ENCODE measurements around the gene AFAP1L1.

Gene AFAP1L1

DNA sequence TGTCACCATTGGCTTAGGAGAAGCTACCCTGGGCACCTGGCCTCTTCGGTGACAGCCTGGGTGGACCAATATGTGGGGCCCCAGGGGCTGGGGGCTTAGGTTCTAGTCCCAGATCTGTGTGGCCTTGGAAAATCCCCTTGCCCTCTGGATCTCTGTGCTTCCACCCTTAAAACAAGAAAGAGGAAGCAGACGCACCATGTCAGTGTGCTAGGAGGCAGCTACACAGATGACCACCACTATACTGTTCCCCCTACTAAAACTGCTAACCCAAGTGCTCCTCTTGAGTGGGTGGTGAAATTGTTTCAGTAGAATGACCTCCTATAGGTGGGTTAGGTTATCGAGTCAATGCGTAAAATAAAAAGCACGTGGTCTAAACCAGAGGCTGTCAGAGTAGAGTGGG is 31.0 kb downstream of the AFAP1L1 start:
- Histone ChIP-seq H4K20me1 (ENCODE audit: insufficient read depth, low read length) (no peaks in the 10 kb centered on the region), H3F3A (ENCODE audit: insufficient read depth, low read length) (no peaks in the 10 kb centered on the region), H3K36me3 (replicated peaks; ENCODE audit: insufficient read depth, low read length) (no peaks in the 10 kb centered on the region), H3K9me3 (replicated peaks; ENCODE audit: insufficient read depth, low read length) (no peaks in the 10 kb centered on the region), H3K27ac (ENCODE audit: low read length) (no peak overlapping the region), H3K4me1 (ENCODE audit: low read length) (no peaks in the 10 kb centered on the region), H2AFZ (ENCODE audit: low read length) (no peak overlapping the region), H3K27me3 (replicated peaks; ENCODE audit: insufficient read depth, low read length) (no peaks in the 10 kb centered on the region), H3K4me2 (ENCODE audit: low read depth, low read length) (no peak overlapping the region), H3K79me2 (ENCODE audit: low read length) (no peaks in the 10 kb centered on the region), H3K9me2 (replicated peaks; ENCODE audit: insufficient read depth, low read length) (no peaks in the 10 kb centered on the region), H3K4me3 (ENCODE audit: low read length) (no peak overlapping the region), H3K9ac (ENCODE audit: low read length) (no peak overlapping the region)
- DNase-seq: no peak
- TF ChIP-seq CTCF (IDR thresholded peaks at IDR 0.05; ENCODE audit: low read length) (no peak), EZH2 (optimal IDR thresholded peaks at IDR 0.05; ENCODE audit: low read depth, low read length) (no peak), EZH2phosphoT487 (IDR thresholded peaks at IDR 0.05; ENCODE audit: low read length) (no peak)

DNA sequence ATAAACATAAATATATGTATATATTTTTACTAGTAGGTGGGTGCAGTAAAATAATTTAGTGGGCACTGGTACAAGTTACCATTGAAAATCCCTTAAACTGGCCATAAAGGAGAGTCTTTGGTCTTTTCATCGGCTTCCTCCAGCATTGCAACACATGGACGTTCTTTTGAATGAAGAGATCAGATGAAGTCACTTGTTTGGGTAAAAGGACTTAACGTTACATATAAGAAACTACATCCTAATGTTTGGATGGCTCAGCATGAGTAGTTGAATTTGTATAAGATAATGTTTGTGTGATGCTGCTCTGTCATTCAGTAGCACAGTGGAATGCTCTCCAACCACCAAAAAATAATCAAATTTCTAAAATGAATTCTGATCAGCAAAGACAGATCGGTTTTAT is 31.6 kb downstream of the AFAP1L1 start:
- no peaks in the 10 kb centered on the region for H3K36me3 ChIP-seq (replicated peaks; ENCODE audit: insufficient read depth, low read length)
- H3K27me3 ChIP-seq (replicated peaks; ENCODE audit: insufficient read depth, low read length): no peaks in the 10 kb centered on the region
- H3K9me3 ChIP-seq (replicated peaks; ENCODE audit: insufficient read depth, low read length): no peaks in the 10 kb centered on the region
- H3K4me2 ChIP-seq (ENCODE audit: low read depth, low read length): no peak overlapping the region
- H3K4me1 ChIP-seq (ENCODE audit: low read length): no peaks in the 10 kb centered on the region
- TF ChIP-seq CTCF (IDR thresholded peaks at IDR 0.05; ENCODE audit: low read length) (no peak), EZH2 (optimal IDR thresholded peaks at IDR 0.05; ENCODE audit: low read depth, low read length) (no peak), EZH2phosphoT487 (IDR thresholded peaks at IDR 0.05; ENCODE audit: low read length) (no peak)
- H4K20me1 ChIP-seq (ENCODE audit: insufficient read depth, low read length): no peaks in the 10 kb centered on the region
- DNase-seq: no peak
- H3K9me2 ChIP-seq (replicated peaks; ENCODE audit: insufficient read depth, low read length): no peaks in the 10 kb centered on the region
- H3K4me3 ChIP-seq (ENCODE audit: low read length): no peak overlapping the region
- no peaks in the 10 kb centered on the region for H3F3A ChIP-seq (ENCODE audit: insufficient read depth, low read length)
- H2AFZ ChIP-seq (ENCODE audit: low read length): no peak overlapping the region
- H3K9ac ChIP-seq (ENCODE audit: low read length): no peak overlapping the region
- no peaks in the 10 kb centered on the region for H3K79me2 ChIP-seq (ENCODE audit: low read length)
- H3K27ac ChIP-seq (ENCODE audit: low read length): no peak overlapping the region

DNA sequence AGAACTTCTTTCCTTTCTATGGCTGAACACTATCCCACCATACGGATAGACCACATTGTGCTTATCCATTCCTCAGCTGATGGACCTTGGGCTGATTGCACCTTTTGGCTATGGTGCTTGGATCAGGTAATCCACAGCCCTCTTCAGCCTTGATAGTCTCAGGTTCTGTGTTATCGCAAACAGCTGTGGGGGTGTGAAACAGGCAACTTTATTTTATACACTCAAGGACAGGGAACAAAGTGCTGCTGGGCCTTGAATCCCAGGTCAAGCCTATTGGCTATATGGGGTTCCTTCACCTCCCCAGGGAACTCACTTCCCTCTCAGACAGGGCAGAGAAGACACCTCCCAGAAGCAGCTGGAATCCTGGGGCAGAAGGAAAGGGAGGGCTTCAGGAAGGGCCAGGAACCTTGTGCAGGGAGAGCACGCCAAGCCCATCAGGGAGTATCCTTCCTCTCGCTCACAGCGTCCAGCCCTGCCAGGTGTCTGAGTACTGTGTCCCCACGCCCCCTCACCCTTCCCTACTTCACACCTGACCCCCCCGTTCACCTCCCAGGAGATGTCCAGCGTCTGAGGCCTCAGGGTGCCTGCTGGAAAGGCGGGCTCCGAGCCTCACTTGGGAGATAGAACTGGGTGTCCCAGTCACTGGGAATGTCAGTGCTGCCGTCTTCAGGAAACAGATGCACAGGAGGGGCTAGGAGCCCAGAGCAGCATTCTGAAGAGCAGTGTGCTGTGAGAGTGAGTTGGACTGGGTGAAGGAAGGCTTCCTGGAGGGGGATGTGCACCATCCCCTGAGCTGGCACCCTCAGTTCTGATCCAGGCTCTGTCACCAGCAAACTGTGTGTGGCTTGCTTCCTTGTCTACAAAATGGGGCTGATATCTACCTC is 32.8 kb downstream of the AFAP1L1 start:
- Histone ChIP-seq H3K27ac (ENCODE audit: low read length) (no peak overlapping the region), H2AFZ (ENCODE audit: low read length) (no peak overlapping the region)

More for the DNA sequence above, 32.8 kb downstream of the AFAP1L1 start:
- TF ChIP-seq EZH2phosphoT487 (IDR thresholded peaks at IDR 0.05; ENCODE audit: low read length) (no peak), EZH2 (optimal IDR thresholded peaks at IDR 0.05; ENCODE audit: low read depth, low read length) (no peak), CTCF (IDR thresholded peaks at IDR 0.05; ENCODE audit: low read length) (no peak)
- no peaks in the 10 kb centered on the region for H3K9me3 ChIP-seq (replicated peaks; ENCODE audit: insufficient read depth, low read length)
- no peaks in the 10 kb centered on the region for H3F3A ChIP-seq (ENCODE audit: insufficient read depth, low read length)
- no peaks in the 10 kb centered on the region for H4K20me1 ChIP-seq (ENCODE audit: insufficient read depth, low read length)
- no peaks in the 10 kb centered on the region for H3K9me2 ChIP-seq (replicated peaks; ENCODE audit: insufficient read depth, low read length)
- H3K27me3 ChIP-seq (replicated peaks; ENCODE audit: insufficient read depth, low read length): no peaks in the 10 kb centered on the region
- no peak overlapping the region for H3K9ac ChIP-seq (ENCODE audit: low read length)
- no peaks in the 10 kb centered on the region for H3K4me1 ChIP-seq (ENCODE audit: low read length)
- no peak overlapping the region for H3K4me3 ChIP-seq (ENCODE audit: low read length)
- no peak for DNase-seq
- H3K4me2 ChIP-seq (ENCODE audit: low read depth, low read length): no peak overlapping the region
- H3K36me3 ChIP-seq (replicated peaks; ENCODE audit: insufficient read depth, low read length): no peaks in the 10 kb centered on the region
- no peaks in the 10 kb centered on the region for H3K79me2 ChIP-seq (ENCODE audit: low read length)
